GM18951 (cell line): ENCODE data around the gene DNAJA3.

Experiments
- POLR2A ChIP-seq: IDR thresholded peaks from 4 replicates; pipeline ENCODE4 v1.6.1; 2011; ENCODE audit warnings: mild to moderate bottlenecking; ENCODE audit not compliant: insufficient read length, insufficient read depth; ENCODE audit errors: extremely low read depth
- in situ Hi-C: fragments of 300-500 bp; cut with MboI; formaldehyde crosslinking; loops from one replicate; pipeline ENCODE4 v1.12.0; 2022; ENCODE audit warnings: low sequenced_read_pairs, mixed read lengths, inconsistent platforms; ENCODE audit not compliant: unreplicated experiment

DNAJA3 gene

DNA sequence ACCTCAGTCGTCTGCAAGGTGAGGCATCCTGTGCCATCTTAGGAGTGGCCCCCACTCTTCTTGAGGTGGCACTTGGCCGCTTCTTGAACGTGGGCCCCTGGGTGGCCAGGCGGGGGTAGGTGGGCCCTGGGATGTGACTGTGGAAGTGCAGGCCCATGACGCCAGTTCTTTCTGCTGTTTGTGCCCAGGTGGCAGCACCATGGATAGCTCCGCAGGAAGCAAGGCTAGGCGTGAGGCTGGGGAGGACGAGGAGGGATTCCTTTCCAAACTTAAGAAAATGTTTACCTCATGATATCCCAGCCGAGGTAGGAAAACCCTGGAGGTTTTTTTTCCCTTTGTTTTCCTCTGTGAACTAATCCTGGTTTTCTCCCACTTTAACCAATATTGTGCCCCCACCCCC is 29.0 kb downstream of the DNAJA3 start:
- in situ Hi-C loops: no loop called here
- no peak for TF ChIP-seq POLR2A

GRCh38 chr16:4455081-4455480 is 29.4 kb downstream of the DNAJA3 start:
- no peak for TF ChIP-seq POLR2A
- in situ Hi-C loops: no loop called here

DNA sequence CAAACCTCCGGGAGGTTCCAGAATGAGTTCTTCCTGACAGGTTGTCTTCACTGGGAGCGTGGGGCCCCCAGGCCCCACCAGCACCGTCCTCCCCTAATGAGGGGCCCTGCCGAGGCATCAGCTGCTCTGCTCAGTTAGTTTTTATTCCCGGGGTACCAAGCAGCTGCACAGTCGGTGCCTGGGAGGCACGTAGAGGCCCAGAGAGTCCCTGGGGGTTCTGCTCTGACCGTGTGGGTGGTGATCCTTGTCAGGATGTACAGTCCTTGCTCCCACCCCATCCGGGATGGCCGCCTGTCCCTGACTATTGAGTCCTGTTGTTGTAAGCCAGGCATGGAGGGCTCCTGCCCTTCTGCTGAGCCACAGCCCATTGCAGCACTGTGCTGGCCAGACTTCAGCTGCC is 30.3 kb downstream of the DNAJA3 start:
- TF ChIP-seq POLR2A: no peak

GRCh38 chr16:4460936-4461249 is 35.2 kb downstream of the DNAJA3 start:
- in situ Hi-C loops: no loop called here
- no peak for TF ChIP-seq POLR2A

More for the DNA sequence above, 30.3 kb downstream of the DNAJA3 start:
- in situ Hi-C loops: no loop called here

DNA sequence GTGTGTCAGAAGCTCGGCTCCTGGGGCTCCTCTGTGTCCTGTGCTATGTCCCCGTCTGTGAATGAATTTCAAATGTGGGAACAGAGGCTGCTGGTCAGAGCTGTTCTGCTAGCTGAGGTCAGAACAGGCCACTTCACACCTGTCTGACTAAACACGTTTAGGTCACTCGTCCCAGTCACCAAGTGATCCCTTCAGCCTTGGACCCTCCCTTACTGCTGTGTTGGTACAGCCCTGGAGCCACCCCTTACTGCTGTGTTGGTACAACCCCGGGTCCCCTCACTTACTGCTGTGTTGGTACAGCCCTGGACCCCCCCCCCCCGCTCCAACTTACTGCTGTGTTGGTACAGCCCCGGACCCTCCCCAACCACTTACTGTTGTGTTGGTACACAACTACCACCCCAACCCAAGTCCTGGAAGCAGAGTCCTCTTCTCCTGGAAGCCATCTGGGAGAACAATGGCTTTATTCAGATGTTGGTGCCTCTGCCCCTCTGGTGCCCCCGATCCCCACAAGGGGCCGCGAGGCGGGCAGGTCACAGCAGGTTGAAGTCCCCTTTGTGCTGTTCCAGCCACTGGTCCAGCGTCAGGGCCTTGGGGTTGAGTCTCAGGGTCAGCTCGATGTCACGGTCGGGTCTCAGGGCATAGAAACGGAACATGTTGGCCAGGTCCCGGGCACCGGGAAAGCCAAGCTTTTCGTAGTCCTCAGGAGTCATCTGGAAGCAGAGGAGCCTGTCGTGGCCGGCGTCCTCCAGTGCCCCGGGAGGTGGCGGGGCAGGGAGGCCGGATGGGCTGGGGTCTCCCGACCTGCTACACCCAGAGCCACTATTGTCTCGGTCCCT is 35.8 kb downstream of the DNAJA3 start:
- no peak for TF ChIP-seq POLR2A
- in situ Hi-C loops: no loop called here

GRCh38 chr16:4463522-4464163 is 38.0 kb downstream of the DNAJA3 start:
- in situ Hi-C loops: no loop called here
- no peak for TF ChIP-seq POLR2A

- no peak for TF ChIP-seq POLR2A
- in situ Hi-C loops: no loop called here
Observed at GRCh38 chr16:4465977-4466779, 40.5 kb downstream of the DNAJA3 start.

DNA sequence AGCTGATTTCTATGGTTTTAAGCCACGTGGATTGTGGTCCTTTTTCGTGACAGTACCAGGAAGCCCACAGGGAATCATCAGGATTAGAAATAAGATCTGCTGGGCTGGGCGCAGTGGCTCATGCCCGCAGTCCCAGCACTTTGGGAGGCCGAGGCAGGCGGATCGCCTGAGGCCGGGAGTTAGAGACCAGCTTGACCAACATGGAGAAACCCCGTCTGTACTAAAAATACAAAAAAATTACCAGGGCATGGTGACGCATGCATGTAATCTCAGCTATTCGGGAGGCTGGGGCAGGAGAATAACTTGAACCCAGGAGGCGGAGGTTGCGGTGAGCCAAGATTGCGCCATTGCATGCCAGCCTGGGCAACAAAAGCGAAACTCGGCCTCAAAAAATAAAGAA is 42.2 kb downstream of the DNAJA3 start:
- TF ChIP-seq POLR2A: no peak
- in situ Hi-C loops: no loop called here

DNA sequence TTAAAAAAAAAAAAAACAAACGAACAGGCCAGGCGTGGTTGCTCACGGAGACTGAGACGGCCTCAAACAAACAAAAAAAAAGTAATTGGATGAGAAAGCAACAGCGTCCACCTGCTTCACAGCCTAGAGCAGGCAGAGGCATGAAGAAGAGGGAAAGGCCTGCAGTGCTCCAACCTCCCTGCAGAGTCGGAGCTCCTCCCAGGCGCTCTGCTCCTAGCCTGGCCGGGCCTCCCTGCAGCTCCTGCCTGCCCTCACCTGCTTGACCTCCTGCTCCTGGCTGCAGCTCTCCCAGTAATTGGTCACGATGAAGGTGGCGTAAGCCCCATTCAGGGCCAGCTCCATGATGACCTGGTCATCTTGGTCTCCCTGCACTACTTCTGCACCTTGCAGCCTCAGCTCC is 43.3 kb downstream of the DNAJA3 start:
- TF ChIP-seq POLR2A: no peak
- in situ Hi-C loops: no loop called here

- in situ Hi-C loops: no loop called here
- no peak for TF ChIP-seq POLR2A
Observed at GRCh38 chr16:4471869-4472268, 46.2 kb downstream of the DNAJA3 start.

GRCh38 chr16:4472880-4473279 is 47.2 kb downstream of the DNAJA3 start:
- no peak for TF ChIP-seq POLR2A
- in situ Hi-C loops: no loop called here

DNA sequence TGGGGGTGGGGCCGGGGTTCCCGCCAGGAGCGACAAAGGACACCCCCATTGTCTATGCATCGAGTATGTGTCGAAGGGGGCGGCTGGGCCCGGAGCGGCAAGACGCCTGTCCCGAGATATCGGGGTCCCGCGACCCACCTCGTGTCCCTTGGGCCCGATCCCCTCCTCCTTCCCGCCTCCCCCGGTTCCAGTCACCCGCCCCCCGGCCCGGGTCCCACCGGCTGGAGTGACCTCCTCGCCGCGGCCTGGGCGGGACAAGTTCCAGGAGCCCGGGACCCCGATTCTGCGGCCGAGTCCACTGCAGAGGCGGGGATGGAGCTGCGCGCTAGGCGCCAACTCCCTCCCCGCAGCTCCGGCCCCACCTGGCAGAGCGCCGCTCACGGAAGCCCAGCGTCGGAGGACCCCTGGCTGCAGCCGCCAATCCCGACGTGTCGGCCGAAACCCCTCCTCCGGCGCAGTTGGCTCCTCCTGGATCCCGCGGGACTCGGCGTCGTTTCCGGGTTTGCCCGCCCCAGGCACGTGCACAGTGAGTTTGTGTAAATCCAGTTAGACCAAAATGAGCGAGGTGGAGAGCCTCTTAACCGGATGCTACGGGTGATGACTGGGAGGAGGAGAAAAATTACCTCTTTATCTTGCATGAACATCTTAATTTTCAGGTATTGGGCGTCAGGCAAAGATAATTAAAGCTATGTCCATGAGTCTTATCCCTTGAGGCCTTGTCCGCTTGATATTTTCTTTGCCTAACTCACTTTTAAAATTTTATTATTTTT is 48.7 kb downstream of the DNAJA3 start, which contains the start of gene NMRAL1:
Gene NMRAL1 (minus strand): TSS at position 434 of the 770 bp plus-strand sequence. CDS start 493 bp downstream, outside the sequence.
- TF ChIP-seq POLR2A: peak; percentile 88
- in situ Hi-C loops: no loop called here
